ENCODE results near the gene TSTD1. TPM values are rescaled to one million over a fixed set of nuclear protein-coding genes. Genes with fewer than 3 reads are reported as not detected.
A peak's percentile ranks its signal among the peaks of the same experiment; 100 is the strongest.

The TSTD1 gene
- total and polyA plus RNA-seq, 8 donors: 24.8 to 131 (median 35.4) TPM

- intact Hi-C loops (cut with DNase I): no loop called here
- Histone ChIP-seq H3K4me3 (no peak overlapping the region), H3K27me3 (no peaks in the 10 kb centered on the region), H3K4me1 (no peaks in the 10 kb centered on the region), H3K36me3 (no peaks in the 10 kb centered on the region), H3K27ac (no peak overlapping the region), H3K9me3 (no peaks in the 10 kb centered on the region)
- 91% methylated on average over 4 of the region's 4 CpGs for WGBS, 2 donors
- TF ChIP-seq CTCF (IDR thresholded peaks at IDR 0.05): no peak
- DNase-seq (no peak), ATAC-seq (no peak), FAIRE-seq (no peak)
Observed at GRCh38 chr1:161070761-161071160, 32.0 kb upstream of the TSTD1 start.

GRCh38 chr1:161069731-161070270 is 31.0 kb upstream of the TSTD1 start, which contains the start of gene ARHGAP30:
Gene ARHGAP30, minus strand, starts transcription at chr1:161069891. Its CDS starts 267 bp downstream, at chr1:161069624.
- Histone ChIP-seq H3K27ac (peak within 1 kb of the TSS in 2 of 4 donors; percentile 52 to 58), H3K9me3 (no peaks in the 10 kb centered on the region), H3K36me3 (no peaks in the 10 kb centered on the region), H3K4me3 (peak within 1 kb of the TSS in 2 of 4 donors; percentile 7 to 32), H3K4me1 (no peaks in the 10 kb centered on the region), H3K27me3 (no peaks in the 10 kb centered on the region)
- TF ChIP-seq CTCF (IDR thresholded peaks at IDR 0.05): no peak
- 81 to 85% methylated on average over 9 of the region's 9 CpGs for WGBS, 2 donors
- DNase-seq (peak in 1 of 6 donors; percentile 67), FAIRE-seq (no peak), ATAC-seq (peak in 3 of 4 donors; percentile 20 to 68 (median 58))
- intact Hi-C loops (cut with DNase I): no loop called here

- peak overlapping the region in 2 of 4 donors; percentile 7 to 32 for H3K4me3 ChIP-seq
- no peak for TF ChIP-seq CTCF (IDR thresholded peaks at IDR 0.05)
- FAIRE-seq (no peak), ATAC-seq (no peak), DNase-seq (no peak)
- intact Hi-C loops (cut with DNase I): no loop called here
- H3K36me3 ChIP-seq: no peaks in the 10 kb centered on the region
- H3K27ac ChIP-seq: peak overlapping the region in 2 of 4 donors; percentile 52 to 58
- H3K4me1 ChIP-seq: no peaks in the 10 kb centered on the region
- no peaks in the 10 kb centered on the region for H3K9me3 ChIP-seq
- H3K27me3 ChIP-seq: no peaks in the 10 kb centered on the region
- WGBS, 2 donors: 81 to 86% methylated on average over 9 of the region's 9 CpGs
Observed at GRCh38 chr1:161069241-161069640, 30.5 kb upstream of the TSTD1 start.

GRCh38 chr1:161068306-161069234 is 29.8 kb upstream of the TSTD1 start:
- DNase-seq (peak in 1 of 6 donors; percentile 52), FAIRE-seq (no peak), ATAC-seq (peak in 3 of 4 donors; percentile 49 to 75 (median 70))
- Histone ChIP-seq H3K27me3 (no peaks in the 10 kb centered on the region), H3K27ac (peak overlapping the region in 2 of 4 donors; percentile 52 to 58), H3K4me1 (no peaks in the 10 kb centered on the region), H3K4me3 (peak overlapping the region in 1 of 4 donors; percentile 32), H3K36me3 (no peaks in the 10 kb centered on the region), H3K9me3 (no peaks in the 10 kb centered on the region)
- no peak for TF ChIP-seq CTCF (IDR thresholded peaks at IDR 0.05)
- intact Hi-C loops (cut with DNase I): no loop called here
- WGBS, 2 donors: 73% methylated on average over 10 of the region's 10 CpGs
